ENCODE results near the gene TBPL1.

DNA sequence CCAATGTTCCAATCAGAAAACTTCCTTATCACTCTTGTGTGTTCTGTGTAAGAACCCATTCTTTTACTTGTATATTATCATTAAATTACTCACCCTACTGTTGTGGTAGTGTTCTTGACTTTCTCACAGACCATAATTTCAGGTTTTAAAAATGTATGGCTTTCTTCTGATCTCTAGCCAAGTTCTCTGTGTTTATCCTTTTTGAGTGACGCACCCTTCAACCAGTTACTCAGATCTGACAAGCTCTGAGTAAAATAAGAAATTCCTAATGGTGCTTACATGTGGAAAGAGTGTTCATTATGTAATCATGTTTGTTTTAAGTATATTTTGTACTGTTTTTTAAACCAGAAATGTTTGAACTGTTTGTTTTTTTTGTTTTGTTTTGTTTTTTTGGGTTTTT, 11.0 kb downstream of the TBPL1 start:
- TF ChIP-seq POLR2AphosphoS5 (IDR thresholded peaks at IDR 0.05; ENCODE audit: borderline replicate concordance, low read depth, low read length) (no peak), EZH2 (IDR thresholded peaks at IDR 0.05) (no peak), FOXP2 (optimal IDR thresholded peaks at IDR 0.05; ENCODE audit: control extremely low read depth, extremely low read length, insufficient read depth) (no peak)
